Head of caudate nucleus (tissue), 42 donors: ENCODE data around the gene FBLIM1.

ENCODE experiments used
- DNase-seq, 42 donors: peaks; one replicate each; pipeline versions ENCODE4 v3.0.0 to v3.0.0-alpha.2; 2020 to 2021; ENCODE audit warnings: mixed read lengths in 7 of 42
- intact Hi-C: fragments of 100-400 bp; cut with DNase I; formaldehyde crosslinking; loops from one replicate; pipeline ENCODE4 v1.15.0; 2022

The FBLIM1 gene

DNA sequence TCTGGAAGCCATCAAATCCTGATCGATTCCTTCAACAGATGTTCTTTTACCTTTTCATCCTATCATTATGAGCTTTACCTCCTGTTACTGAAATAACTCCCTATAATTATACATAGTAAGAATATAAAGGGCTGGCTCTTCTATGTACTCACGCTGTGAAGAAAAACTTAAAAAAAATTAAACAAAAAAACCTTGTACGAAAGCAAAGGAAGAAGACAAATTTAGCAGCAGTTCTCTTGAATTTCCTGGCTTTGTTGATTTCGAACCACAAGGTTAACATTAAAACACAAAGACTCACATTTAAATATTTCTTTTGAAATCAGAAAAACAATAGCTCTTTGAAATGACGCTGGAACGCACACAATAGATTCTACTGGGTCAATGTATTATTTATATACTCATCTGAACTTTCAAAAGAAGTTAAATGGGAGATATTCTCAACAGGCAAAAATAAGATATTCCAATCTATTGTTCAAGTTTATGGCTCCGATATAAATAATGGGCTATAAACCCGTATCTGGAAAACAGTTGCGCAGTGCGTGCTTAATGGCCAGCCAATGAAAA, 75.3 kb downstream of the FBLIM1 start:
- intact Hi-C loops: no loop called here
- DNase-seq: peak in 2 of 42 donors; percentile 39 to 71

DNA sequence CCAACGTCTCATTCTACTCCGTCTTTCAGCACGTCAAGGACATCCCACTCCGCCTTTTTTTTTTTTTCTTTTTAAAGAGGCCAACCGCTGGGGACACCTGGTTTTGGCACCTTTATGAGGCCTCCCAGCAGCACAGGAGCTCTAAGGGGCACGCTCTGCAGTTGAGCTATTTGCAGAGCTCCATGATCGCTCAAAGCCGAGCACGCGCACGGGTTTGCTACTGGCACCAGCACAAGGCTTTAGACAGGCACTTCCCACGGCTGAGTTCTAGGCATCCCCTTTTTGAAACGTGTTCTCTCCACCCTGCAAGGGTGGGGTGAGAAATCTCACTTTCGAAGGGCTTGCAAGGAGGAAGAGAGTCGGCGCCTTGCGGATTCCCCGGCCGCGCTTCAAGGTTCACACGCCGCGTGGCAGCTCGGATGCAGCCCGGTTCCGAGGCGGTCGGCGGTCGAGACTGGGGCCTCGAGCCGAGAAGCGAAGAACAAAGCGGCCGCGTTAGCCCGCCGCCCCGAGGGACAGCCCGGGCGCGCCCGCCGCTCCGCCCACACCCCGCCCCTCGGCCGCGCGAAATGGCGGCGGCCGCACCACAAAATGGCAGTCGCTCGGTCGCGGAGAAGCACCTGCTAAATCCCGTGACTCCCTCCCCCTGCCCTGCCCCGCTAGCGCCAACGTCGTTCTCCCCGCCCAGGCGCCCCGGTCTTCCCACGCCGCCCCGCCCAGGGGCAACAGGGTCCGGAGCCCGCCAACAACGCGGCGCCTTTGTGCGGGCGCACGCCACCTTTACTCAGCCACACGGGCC, 76.0 kb downstream of the FBLIM1 start:
- DNase-seq: peak; percentile 76 to 94 (median 86)
- intact Hi-C loops: loop anchor here (1.0 to 5.0 kb wide), 2 partner anchors 13 to 133 kb away; partner anchors contain the start of gene SPEN

DNA sequence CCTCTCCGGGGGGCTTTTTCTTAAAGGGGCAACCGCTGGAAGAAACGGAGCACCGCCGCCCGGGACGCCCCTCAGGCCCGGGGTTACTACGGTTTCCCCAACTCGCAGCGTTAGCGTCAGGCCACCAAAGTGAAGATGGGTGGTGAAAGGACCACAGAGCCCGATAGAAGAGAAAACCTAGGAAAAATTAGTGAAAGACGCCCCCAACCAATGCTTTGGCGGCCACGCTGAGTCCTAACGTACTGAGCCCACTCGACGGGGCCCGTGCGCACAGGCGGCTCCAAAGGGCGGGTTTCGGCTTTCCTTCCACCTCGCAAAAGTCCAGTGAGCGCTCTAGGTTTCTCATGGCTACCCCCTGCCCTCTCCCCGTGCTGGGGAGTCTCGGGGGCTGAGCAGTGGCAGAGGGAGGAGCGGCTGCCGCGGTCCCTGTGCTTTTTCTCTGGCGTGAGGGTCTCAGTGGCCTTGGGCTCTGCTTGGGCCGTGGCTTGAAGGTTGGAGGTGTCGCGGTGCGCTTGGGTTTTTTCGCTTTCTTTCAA, 76.7 kb downstream of the FBLIM1 start:
- peak in 4 of 42 donors; percentile 21 to 57 (median 43) for DNase-seq

DNA sequence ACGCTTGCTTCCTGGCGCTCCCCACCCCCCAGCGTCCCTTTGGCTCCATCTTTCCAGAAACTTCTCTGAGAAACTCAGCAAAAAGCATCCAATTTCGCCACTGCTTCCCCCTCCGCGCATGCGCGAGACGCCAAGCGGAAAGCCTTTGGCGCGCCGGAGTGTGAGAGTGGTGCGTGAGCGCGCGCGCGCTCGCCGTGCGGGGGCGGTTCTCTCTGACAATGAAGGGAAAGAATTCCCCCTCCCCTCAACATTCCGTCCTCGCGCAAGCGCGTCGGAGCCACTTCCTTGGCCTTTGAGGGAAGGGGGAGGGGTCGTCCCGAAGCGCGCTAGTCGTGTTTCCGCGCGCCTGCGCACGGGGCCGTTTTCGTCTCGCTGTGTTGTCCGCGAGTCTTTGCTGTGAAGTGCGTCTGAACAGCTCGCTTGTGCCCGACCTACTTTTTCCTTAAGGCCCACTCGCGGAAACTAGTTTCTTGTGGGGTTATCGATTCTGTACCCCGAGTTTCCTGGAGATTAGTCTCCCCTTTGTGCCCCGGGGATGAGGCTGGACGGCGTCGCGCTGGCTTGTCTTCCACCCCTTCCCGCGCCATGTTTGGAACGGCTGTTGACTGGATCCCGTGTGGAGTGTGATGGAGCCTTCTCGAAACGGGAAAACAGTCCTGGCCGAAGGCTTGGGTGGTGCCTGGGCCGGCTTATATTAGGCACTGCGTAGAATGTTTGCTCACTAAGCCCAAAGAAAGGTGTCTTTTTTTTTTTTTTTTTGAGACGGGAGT, 77.3 kb downstream of the FBLIM1 start:
- DNase-seq: peak; percentile 96 to 100 (median 99)
- intact Hi-C loops: loop anchor here (1.0 to 5.0 kb wide), 2 partner anchors 11 to 131 kb away; partner anchors contain the start of gene SPEN

More for the DNA sequence above, 76.7 kb downstream of the FBLIM1 start:
- intact Hi-C loops: loop anchor here (1.0 to 5.0 kb wide), 2 partner anchors 12 to 132 kb away; partner anchors contain the start of gene SPEN
